Keratinocyte (primary cell): ENCODE measurements around the gene PTRH2.

ENCODE experiments used
- EZH2 ChIP-seq: IDR thresholded peaks from one replicate; pipeline ENCODE4 v1.6.1; 2012; ENCODE audit warnings: inconsistent platforms, mild to moderate bottlenecking, low read length, moderate library complexity
- TF ChIP-seq, protein P1 (sequence below), 3 experiments: IDR thresholded peaks in 1 of 3; conservative IDR thresholded peaks in 1 of 3; optimal IDR thresholded peaks in 1 of 3; 2 replicates in 2 of 3; 3 replicates in 1 of 3; pipeline versions ENCODE3 to v1.5.1; 2011; ENCODE audit warnings: low read length in 3 of 3, mild to moderate bottlenecking in 3 of 3, moderate library complexity in 2 of 3, control low read depth in 1 of 3, inconsistent platforms in 1 of 3; ENCODE audit not compliant: insufficient read depth in 2 of 3; ENCODE audit errors: extremely low read depth in 1 of 3

DNA sequence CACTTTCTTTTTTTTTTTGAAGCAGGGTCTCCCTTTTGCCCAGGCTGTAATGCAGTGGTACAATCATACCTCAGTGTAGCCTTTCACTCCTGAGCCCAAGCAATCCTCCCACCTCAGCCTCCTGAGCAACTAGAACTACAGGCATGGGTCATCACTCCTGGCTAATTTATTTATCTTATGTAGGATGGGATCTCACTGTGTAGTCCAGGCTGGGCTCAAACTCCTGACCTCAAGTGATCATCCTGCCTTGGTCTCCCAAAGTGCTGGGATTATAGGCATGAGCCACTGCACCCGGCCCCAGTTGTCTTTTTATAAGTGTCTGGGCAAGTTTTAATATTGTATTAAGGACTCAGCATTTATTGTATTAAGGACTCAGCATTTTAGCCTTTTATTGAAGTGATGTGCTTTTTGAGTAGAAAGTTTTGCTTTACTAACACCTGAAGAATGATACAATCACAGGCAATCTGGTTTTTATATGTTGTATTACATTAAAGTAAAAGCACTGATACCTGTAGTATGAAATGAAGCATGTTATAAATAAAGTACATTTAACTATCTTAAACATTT, 23.1 kb upstream of the PTRH2 start:
- TF ChIP-seq, protein P1, sequence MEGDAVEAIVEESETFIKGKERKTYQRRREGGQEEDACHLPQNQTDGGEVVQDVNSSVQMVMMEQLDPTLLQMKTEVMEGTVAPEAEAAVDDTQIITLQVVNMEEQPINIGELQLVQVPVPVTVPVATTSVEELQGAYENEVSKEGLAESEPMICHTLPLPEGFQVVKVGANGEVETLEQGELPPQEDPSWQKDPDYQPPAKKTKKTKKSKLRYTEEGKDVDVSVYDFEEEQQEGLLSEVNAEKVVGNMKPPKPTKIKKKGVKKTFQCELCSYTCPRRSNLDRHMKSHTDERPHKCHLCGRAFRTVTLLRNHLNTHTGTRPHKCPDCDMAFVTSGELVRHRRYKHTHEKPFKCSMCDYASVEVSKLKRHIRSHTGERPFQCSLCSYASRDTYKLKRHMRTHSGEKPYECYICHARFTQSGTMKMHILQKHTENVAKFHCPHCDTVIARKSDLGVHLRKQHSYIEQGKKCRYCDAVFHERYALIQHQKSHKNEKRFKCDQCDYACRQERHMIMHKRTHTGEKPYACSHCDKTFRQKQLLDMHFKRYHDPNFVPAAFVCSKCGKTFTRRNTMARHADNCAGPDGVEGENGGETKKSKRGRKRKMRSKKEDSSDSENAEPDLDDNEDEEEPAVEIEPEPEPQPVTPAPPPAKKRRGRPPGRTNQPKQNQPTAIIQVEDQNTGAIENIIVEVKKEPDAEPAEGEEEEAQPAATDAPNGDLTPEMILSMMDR (optimal IDR thresholded peaks at IDR 0.05 in 1 of 3, IDR thresholded peaks at IDR 0.05 in 1 of 3, conservative IDR thresholded peaks at IDR 0.05 in 1 of 3; ENCODE audit: extremely low read depth in 1 of 3, insufficient read depth in 2 of 3, low read length in 3 of 3), result no peak
- TF ChIP-seq EZH2, result no peak
